PC-9 (cell line): ENCODE data around the gene ADAMTS10.

Source experiments
- EZH2 ChIP-seq: fragments of 200-600 bp; sonication (generic); IDR thresholded peaks from 2 replicates; pipeline ENCODE4 v1.8.0; 2017; ENCODE audit warnings: antibody characterized with exemption, low read depth
- TF ChIP-seq, protein P1 (sequence below): fragments of 200-600 bp; sonication (generic); conservative IDR thresholded peaks from 2 replicates; pipeline ENCODE4 v1.6.1; 2017; ENCODE audit warnings: mixed run types, antibody characterized with exemption, mild to moderate bottlenecking, moderate library complexity

DNA sequence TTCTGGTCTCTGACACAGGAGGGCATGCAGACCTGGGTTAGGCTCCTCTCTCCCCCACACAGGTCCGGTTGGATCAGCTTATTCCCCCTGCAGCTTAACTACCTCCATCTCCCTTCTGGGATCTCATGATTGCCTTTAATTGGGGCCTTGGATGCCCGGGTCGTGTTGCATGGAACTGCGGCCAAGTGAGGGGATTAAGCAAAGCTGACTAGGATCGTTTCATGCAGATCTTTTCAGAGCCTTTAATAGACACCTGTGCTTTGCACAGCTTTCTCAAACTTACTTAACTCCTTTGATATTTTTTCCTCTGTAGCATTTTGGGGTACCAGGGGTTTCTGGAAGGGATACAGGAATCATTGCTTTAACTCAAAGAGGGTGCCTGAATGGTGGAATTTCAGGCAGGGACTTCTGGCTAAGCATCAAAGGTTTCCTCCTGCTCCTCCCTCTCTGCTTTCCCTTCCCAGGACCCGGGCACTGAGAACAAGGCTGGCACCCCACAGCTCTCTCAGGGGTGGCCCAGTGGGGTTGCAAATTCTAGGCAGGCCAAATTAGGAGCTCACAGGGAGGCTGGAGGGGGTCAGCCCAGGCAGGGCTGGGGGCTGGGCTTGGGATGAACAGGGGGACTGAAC lies 20.4 kb upstream of the ADAMTS10 start:
- TF ChIP-seq EZH2, result no peak
- TF ChIP-seq, protein P1, sequence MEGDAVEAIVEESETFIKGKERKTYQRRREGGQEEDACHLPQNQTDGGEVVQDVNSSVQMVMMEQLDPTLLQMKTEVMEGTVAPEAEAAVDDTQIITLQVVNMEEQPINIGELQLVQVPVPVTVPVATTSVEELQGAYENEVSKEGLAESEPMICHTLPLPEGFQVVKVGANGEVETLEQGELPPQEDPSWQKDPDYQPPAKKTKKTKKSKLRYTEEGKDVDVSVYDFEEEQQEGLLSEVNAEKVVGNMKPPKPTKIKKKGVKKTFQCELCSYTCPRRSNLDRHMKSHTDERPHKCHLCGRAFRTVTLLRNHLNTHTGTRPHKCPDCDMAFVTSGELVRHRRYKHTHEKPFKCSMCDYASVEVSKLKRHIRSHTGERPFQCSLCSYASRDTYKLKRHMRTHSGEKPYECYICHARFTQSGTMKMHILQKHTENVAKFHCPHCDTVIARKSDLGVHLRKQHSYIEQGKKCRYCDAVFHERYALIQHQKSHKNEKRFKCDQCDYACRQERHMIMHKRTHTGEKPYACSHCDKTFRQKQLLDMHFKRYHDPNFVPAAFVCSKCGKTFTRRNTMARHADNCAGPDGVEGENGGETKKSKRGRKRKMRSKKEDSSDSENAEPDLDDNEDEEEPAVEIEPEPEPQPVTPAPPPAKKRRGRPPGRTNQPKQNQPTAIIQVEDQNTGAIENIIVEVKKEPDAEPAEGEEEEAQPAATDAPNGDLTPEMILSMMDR, result no peak
